B cell (primary cell): ENCODE data around the gene KIRREL3. TPM values are rescaled to one million over a fixed set of nuclear protein-coding genes. Genes with fewer than 3 reads are reported as not detected.

Experiments used
- ATAC-seq: fragments of 200-7000 bp; cut with Tn5 transposase; one replicate; pipeline ENCODE4 v1.10.0; 2021; ENCODE audit warnings: low read depth, mild to moderate bottlenecking, moderate number of reproducible peaks, moderate library complexity
- CTCF ChIA-PET: fragments of 350-600 bp; sonication (Branson Sonifier 250); formaldehyde crosslinking; loops from one replicate; lab custom pipeline; 2021; ENCODE audit warnings: antibody characterized with exemption, inconsistent platforms; lab: Charles Lee
- POLR2A ChIA-PET: fragments of 350-600 bp; sonication (Branson Sonifier 250); formaldehyde crosslinking; loops from one replicate; lab custom pipeline; 2021; ENCODE audit warnings: antibody characterized with exemption; lab: Charles Lee
- DNase-seq: peaks from one replicate; pipeline ENCODE4 v3.0.0; 2013
- H2AFZ ChIP-seq: 2 replicates; pipeline ENCODE4 v1.6.1; 2012; ENCODE audit warnings: mild to moderate bottlenecking, low read depth, low read length; ENCODE audit not compliant: insufficient read depth, poor library complexity, severe bottlenecking
- H3K27ac ChIP-seq, 2 donors: 1 replicate in 1 of 2; 2 replicates in 1 of 2; pipeline ENCODE4 v1.5.1; 2012 to 2013; ENCODE audit warnings: low read length in 2 of 2, mild to moderate bottlenecking in 2 of 2, moderate library complexity in 1 of 2
- H3K27me3 ChIP-seq, 4 experiments: fragments of 200-600 bp in 1 of 4; sonication (generic) in 1 of 4; replicated peaks in 1 of 4; 1 replicate in 2 of 4; 2 replicates in 2 of 4; pipeline versions ENCODE4 v1.6.1 to v1.7.0; 2013 to 2016; ENCODE audit warnings: low read length in 3 of 4, mild to moderate bottlenecking in 2 of 4, mixed read lengths in 1 of 4, moderate library complexity in 1 of 4; ENCODE audit not compliant: insufficient read depth in 4 of 4, control insufficient read depth in 3 of 4; ENCODE audit errors: control extremely low read depth in 1 of 4
- H3K36me3 ChIP-seq, 2 experiments: replicated peaks in 1 of 2; 1 replicate in 1 of 2; 2 replicates in 1 of 2; pipeline versions ENCODE4 v1.6.1 to v1.7.1; 2013; ENCODE audit warnings: low read length in 1 of 2; ENCODE audit not compliant: insufficient read depth in 2 of 2, control insufficient read depth in 1 of 2; ENCODE audit errors: control extremely low read depth in 1 of 2, extremely low read depth in 1 of 2
- H3K4me1 ChIP-seq, 2 donors: fragments of 200-600 bp in 1 of 2; sonication (generic) in 1 of 2; 1 replicate in 1 of 2; 2 replicates in 1 of 2; pipeline versions ENCODE4 v1.5.1 to v1.6.1; 2013 to 2017; ENCODE audit warnings: low read length in 2 of 2; ENCODE audit not compliant: control insufficient read depth in 2 of 2, insufficient read depth in 2 of 2
- H3K4me2 ChIP-seq: replicated peaks from 2 replicates; pipeline ENCODE3; 2012; ENCODE audit warnings: mild to moderate bottlenecking, low read depth, low read length; ENCODE audit not compliant: poor library complexity, severe bottlenecking
- H3K4me3 ChIP-seq, 5 experiments: fragments of 200-600 bp in 1 of 5; sonication (generic) in 1 of 5; 1 replicate in 3 of 5; 2 replicates in 2 of 5; pipeline versions ENCODE4 v1.5.1 to v1.7.0; 2011 to 2016; ENCODE audit warnings: low read length in 4 of 5, mild to moderate bottlenecking in 4 of 5, low read depth in 2 of 5, control low read depth in 1 of 5, moderate library complexity in 1 of 5; ENCODE audit not compliant: insufficient read depth in 1 of 5; ENCODE audit errors: control extremely low read depth in 1 of 5, extremely low read depth in 1 of 5
- H3K79me2 ChIP-seq: fragments of 200-600 bp; sonication (generic); one replicate; pipeline ENCODE4 v1.6.0; 2016; ENCODE audit warnings: low read length; ENCODE audit not compliant: control insufficient read depth, insufficient read depth
- H3K9ac ChIP-seq: fragments of 200-600 bp; sonication (generic); 2 replicates; pipeline ENCODE4 v1.6.1; 2017; ENCODE audit warnings: mild to moderate bottlenecking, low read length, moderate library complexity
- H3K9me3 ChIP-seq, 3 donors: one replicate each; pipeline versions ENCODE4 v1.6.1 to v1.7.1; 2013; ENCODE audit warnings: low read length in 2 of 3; ENCODE audit not compliant: control insufficient read depth in 2 of 3, insufficient read depth in 1 of 3; ENCODE audit errors: control extremely low read depth in 1 of 3
- H4K20me1 ChIP-seq: 2 replicates; pipeline ENCODE4 v1.6.0; 2012; ENCODE audit warnings: mild to moderate bottlenecking, low read length; ENCODE audit not compliant: insufficient read depth, control insufficient read depth, poor library complexity, severe bottlenecking
- H3K27ac Mint-ChIP-seq: one replicate; pipeline ENCODE4 v1.8.0; 2021; ENCODE audit warnings: mixed read lengths
- H3K27me3 Mint-ChIP-seq: one replicate; pipeline ENCODE4 v1.8.0; 2021; ENCODE audit warnings: mixed read lengths
- H3K4me1 Mint-ChIP-seq: one replicate; pipeline ENCODE4 v1.8.0; 2021; ENCODE audit warnings: mixed read lengths
- H3K4me3 Mint-ChIP-seq: one replicate; pipeline ENCODE4 v1.8.0; 2021; ENCODE audit warnings: mixed read lengths
- H3K9me3 Mint-ChIP-seq: one replicate; pipeline ENCODE4 v1.8.0; 2022; ENCODE audit warnings: mixed read lengths; ENCODE audit not compliant: insufficient read depth
- CTCF ChIP-seq: fragments of 200-600 bp; IDR thresholded peaks from one replicate; pipeline ENCODE4 v1.8.0; 2022; ENCODE audit warnings: antibody characterized with exemption, mild to moderate bottlenecking
- EZH2 ChIP-seq: IDR thresholded peaks from 2 replicates; pipeline ENCODE4 v1.6.1; 2012; ENCODE audit warnings: borderline replicate concordance, low read depth, mild to moderate bottlenecking, moderate library complexity, low read length; ENCODE audit not compliant: insufficient read depth, poor library complexity, severe bottlenecking
- WGBS: methylation state at CpG from one replicate; pipeline ENCODE4 v1.1.5; 2013; ENCODE audit warnings: missing lambda C conversion rate; ENCODE audit not compliant: insufficient coverage; 5-methylcytosine and 5-hydroxymethylcytosine counted together
- intact Hi-C: fragments of 100-400 bp; cut with micrococcal nuclease; formaldehyde crosslinking; loops from one replicate; pipeline ENCODE4 v1.10.0; 2022
- polyA plus RNA-seq: library from polyadenylated mRNA; depleted of rRNA; stranded (reverse); fragments of >200 nt; gene quantifications from 2 replicates; pipeline ENCODE4 v1.2.3, GENCODE V29; 2012
- total RNA-seq, 2 donors: library from RNA; stranded (reverse); fragments of 120-200 nt in 1 of 2; gene quantifications; 1 replicate in 1 of 2; 2 replicates in 1 of 2; pipeline versions ENCODE4 v1.2.3 to v1.2.4, GENCODE V29; 2013 to 2022

The KIRREL3 gene
- total and polyA plus RNA-seq, 2 donors (not counting 1 experiment from before 2014, with no cell fraction given) = not detected

- Histone ChIP-seq H4K20me1 (no peaks in the 10 kb centered on the region), H3K27ac (no peak overlapping the region), H3K9ac (no peak overlapping the region), H3K4me2 (no peak overlapping the region), H3K4me3 (no peak overlapping the region), H3K79me2 (no peaks in the 10 kb centered on the region), H3K36me3 (no peaks in the 10 kb centered on the region), H3K27me3 (no peaks in the 10 kb centered on the region), H3K4me1 (no peaks in the 10 kb centered on the region), H2AFZ (no peak overlapping the region), H3K9me3 (no peaks in the 10 kb centered on the region)
- no peaks in the 10 kb centered on the region for H3K4me1 Mint-ChIP-seq
- CTCF ChIA-PET = no interaction called here
- intact Hi-C loops = no loop called here
- ATAC-seq (no peak), DNase-seq (no peak)
- TF ChIP-seq CTCF (no peak), EZH2 (no peak)
- 95% methylated on average over 11 of the region's 11 CpGs for WGBS
- H3K4me3 Mint-ChIP-seq = no peak overlapping the region
- H3K9me3 Mint-ChIP-seq = no peaks in the 10 kb centered on the region
- no peak overlapping the region for H3K27ac Mint-ChIP-seq
- peaks cover 7% of the 10 kb centered on the region for H3K27me3 Mint-ChIP-seq
- POLR2A ChIA-PET = no interaction called here
Measured at GRCh38 chr11:126521196-126521595, 479.4 kb downstream of the KIRREL3 start.

GRCh38 chr11:126519764-126520734 lies 480.5 kb downstream of the KIRREL3 start:
- ChIA-PET POLR2A (no interaction called here), CTCF (no interaction called here)
- Histone ChIP-seq H3K4me3 (no peak overlapping the region), H3K9me3 (no peaks in the 10 kb centered on the region), H3K36me3 (no peaks in the 10 kb centered on the region), H4K20me1 (no peaks in the 10 kb centered on the region), H2AFZ (no peak overlapping the region), H3K79me2 (no peaks in the 10 kb centered on the region), H3K4me1 (no peaks in the 10 kb centered on the region), H3K4me2 (no peak overlapping the region), H3K27ac (no peak overlapping the region), H3K27me3 (no peaks in the 10 kb centered on the region), H3K9ac (no peak overlapping the region)
- TF ChIP-seq CTCF (no peak), EZH2 (no peak)
- WGBS = 95% methylated on average over 24 of the region's 25 CpGs
- no peak for ATAC-seq
- no peak for DNase-seq
- Mint-ChIP-seq H3K4me1 (no peaks in the 10 kb centered on the region), H3K27ac (no peak overlapping the region), H3K27me3 (peaks cover 14% of the 10 kb centered on the region), H3K4me3 (no peak overlapping the region), H3K9me3 (no peaks in the 10 kb centered on the region)
- intact Hi-C loops = no loop called here
